ENCODE data around the gene CCNC.
"Not testable (repeated sequence)": the region's sequence is repeated elsewhere in the genome, so short reads cannot be mapped to it uniquely, and the experiment has no call there.

Gene CCNC

DNA sequence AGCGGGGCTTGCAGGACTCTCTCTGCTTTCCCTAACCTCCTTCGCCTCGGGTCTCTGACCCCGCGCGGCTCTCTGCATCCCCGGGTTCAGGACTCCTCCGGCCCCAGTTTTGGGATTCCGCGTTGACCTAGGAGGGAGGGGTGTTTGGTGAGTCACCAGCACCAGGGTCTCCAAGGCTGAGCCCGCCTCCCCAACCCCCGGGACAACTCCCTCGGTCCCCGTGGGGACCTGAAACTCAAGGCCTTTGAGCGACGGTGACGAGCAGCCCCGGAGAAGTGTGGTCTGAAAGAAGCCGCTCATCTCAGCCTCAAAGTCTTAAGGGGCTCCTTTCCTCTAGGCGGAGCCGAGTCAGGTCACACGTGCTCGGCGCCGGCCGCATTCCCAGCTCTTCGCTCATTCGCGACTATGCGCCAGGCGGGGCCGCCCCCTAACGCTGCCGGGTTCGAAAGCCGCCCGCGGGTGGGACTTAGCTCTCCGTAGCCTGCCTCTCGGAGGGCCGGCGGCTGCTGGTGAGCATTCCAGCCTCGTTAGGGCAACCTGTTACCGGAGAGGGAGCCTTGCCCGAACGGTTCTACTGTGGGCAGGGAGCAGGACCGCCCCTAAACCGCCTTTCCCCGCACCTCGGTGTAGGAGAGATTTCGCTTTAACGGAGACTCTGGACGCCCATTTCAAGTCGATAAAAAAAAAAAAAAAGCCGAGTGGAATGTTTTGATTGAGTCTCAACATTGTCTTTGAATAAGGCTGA, 35.1 kb upstream of the CCNC start:
- no peak for DNase-seq (ENCODE audit: low read depth in 2 of 2)

DNA sequence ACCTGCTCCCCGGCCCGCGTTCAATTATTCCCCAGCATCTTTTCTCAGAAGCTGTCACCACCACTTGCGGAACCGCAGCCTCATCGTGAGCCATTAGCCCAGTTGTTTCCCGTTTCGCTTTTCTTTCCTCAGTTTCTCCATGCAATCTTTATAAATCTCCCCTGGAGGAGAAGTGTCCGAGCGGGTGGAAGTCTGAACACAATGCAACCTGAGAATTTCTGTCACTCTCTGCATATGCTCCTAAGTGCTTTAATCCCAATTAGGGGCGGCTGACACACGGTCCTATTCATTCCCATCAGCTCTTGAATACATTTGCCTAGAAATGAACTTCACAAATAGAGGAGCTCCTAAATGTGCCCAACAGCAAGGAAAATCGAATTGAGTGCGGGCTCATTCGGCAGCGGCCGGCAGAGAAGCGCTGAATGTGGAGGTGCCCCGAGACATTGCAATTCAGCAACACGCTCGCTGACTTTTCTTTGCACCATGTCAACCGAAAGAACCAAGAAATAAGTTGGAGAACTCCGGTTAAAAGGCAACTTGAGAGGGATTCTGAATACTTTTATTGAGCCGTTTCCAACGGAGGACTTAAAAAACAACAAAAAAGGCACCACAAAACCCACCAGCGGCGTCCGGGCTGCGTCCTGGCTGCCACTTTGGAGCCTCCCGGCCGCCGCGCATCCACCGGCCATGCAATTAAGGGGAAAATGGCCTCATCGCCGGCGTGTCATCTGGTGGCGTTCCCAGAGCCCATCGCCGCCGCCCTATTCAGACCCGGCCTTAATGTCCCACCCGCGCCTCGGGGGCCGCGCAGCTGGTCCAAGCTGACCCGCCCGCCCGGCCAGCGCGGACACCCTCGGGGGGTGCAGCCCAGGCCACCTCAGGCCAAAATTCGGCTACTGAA, 34.3 kb upstream of the CCNC start:
- no peak for DNase-seq (ENCODE audit: low read depth in 2 of 2)

DNA sequence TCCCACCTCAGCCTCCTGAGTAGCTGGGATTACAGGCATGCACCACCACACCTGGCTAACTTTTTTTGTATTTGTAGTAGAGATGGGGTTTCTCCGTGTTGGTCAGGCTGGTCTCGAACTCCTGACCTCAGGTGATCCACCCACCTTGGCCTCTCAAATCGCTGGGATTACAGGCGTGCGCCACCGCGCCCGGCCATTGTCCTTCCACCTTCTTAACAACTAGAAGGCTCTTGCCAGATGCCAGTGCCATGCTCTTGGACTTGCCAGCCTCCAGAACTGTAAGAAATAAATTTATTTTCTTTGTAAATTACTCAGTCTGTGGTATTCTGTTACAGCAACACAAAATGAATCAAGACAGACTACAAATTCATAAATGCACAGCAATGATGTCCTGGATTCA, 26.2 kb upstream of the CCNC start:
- not testable (repeated sequence) for DNase-seq (ENCODE audit: low read depth in 2 of 2)

DNA sequence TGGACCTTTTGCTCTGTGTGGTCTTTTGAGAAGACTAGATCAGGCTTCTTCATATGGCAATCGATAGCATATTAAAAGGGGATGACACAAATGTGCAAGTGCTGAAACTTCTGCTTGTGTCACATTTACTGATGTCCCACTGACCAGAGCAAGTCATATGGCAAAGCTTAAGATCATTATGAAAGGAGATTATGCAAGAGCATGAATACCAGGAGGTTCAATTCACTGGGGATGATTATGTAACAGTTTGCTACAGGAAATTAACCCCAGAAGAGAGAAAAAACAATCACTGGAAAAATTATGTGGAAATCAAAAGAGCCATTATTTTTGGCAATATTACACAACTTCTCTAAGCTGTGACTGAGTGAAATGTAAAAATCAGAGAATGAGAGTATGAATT, 24.4 kb upstream of the CCNC start:
- DNase-seq (ENCODE audit: low read depth in 2 of 2): no peak

DNA sequence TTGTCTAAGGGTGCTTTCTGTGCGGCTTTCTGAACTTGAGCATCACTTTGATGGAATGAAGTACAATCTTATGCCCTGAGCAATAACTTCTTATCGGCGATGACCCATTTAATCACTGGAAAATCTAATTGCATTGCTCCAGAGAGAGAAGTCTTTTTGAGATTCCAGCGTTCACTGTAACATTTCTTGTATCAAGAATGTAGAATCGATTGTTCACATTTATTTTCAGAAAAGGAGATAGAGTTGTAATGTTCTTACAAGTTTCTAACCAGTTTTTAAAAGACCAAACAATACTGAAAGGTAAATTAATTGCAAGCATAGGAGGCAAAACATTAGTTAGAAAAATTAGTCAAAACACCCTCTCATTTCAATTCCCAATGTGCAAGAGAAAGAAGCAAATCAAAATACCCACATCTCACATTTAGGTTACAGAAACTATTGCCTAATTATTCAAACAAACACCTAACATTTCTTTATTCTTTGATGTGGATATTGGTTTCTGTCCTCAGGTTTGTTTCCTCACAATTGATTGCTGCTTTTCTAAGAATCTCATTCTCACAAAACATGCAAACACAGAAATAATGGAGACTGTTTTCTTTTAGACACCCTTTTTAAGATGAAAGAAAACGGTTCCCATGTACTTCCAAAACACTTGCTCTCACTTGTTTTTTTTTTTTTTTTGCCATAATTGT, 23.4 kb upstream of the CCNC start:
- DNase-seq (ENCODE audit: low read depth in 2 of 2): no peak

DNA sequence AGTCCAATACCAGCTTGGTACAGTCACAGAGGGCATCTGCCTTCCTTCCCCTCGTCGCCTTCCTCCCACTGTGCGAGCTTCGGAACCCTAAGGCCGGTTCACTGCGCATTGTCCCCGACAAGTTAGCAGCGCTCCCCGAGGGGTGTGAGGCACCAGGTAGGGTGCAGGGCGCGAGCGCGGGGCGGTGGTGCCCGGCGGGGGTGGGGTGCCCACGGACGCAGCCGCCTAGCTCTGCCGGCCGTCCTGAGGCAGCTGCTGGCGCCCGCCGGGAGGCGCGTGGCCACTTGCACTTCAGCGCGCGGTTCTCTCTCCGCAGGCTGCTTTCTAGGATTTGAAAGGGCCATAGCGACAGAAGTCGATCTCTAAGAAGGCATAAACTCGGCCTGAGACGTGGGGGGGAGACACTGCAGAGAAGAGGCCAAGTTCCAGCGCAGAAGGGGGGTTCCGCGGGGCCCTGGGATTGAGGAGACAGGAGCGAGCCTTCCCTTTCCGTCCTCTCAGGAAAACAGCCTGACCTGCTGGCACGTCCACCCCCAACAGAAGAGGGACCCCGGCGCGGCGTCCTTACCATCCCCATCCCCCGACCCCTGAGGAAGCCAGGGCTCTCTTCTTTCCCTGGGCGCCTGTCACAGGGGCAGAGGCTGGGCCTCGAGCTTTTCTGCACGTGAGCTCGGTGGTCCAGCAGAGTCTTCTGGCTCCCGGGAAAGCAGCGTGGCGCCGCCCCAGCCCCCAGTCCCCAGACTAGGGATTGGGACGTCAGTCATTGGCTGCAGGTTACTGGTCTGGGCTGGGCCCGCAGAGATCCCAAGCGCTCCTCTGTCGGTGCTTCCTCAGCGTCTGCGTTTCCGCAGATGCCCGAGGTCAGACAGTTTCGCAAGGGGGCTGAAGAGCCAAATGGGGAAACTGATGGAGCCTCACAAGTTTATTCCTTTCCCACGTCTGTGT, 22.5 kb upstream of the CCNC start:
- no peak for DNase-seq (ENCODE audit: low read depth in 2 of 2)

DNA sequence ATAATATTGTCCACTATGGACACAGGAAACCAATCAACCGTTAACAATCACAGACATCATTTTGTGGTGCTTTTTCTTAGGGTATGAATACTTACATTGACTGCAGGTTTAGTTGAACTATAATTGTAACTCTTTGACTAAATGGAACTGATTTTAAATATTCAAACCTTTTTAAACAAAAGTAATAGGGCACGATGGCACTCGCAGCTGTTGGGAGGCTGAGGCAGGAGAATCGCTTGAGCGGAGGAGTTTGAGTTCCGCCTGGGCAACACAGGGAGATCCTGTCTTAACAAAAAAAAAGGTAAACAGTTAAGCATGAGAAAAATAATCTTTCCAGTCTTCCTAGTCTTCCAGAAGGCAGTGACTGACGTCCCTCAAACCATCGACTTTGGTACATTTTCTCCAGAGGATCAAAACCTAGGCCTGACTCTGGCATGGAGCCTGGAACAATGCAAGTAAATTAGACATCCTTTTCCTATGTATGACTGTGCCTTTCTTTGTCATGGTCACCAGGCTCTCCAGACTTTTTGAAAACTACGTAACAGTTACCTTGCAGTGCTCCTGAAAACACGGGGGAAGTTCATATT, 21.5 kb upstream of the CCNC start:
- no peak for DNase-seq (ENCODE audit: low read depth in 2 of 2)

DNA sequence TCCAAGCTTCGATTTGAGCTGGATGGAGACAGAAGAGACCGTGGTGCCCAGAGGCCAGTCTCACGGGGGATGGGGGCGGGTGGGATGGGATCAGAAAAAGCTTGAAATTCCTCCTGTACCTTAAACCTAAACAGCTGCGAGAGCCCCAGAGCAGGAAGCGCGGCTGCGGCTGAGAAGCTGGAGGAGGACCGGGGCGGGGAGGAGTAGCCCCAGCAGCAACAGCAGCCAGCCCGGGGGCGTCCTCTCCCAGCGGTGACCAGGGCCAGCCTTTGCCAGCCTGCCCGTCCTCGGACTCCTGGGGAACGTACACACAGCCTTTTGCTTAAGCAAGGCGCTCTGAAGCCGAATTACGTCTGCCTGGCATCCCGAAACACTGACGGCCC, 20.8 kb upstream of the CCNC start:
- no peak for DNase-seq (ENCODE audit: low read depth in 2 of 2)

DNA sequence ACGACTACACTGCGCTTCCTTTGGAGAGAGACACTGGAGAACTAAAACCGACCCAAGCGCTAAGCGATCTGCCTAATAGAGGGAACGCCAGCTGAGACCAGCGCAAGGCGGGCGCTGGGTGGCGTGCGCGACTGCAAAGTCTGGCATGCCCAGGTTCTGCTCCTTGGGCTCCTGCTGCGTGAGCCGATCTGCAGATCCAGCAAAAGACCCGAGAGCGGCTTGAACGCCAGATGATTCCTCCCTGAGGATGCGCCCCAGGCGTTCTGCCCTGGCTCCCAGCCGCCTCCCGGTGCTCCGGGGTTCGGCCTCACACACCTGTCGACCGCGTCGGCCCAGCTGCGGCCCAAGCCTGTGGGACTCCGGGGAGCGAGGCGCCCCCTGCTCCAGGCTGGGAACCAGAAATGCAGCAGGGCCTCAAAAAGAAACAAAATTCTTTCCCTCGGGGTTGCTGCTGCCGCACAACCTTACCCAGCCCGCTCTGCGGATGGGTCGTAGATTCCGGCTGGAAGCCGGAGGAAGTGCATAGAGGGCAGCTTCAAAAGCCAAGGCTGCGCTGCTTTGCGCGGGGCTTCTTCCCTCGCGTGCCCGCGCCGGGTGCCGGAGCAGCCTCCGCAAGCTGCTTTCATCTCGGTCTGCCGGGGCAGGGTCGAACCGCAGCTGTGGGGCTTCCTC, 20.3 kb upstream of the CCNC start:
- DNase-seq (ENCODE audit: low read depth in 2 of 2): peak; percentile 51 to 58

DNA sequence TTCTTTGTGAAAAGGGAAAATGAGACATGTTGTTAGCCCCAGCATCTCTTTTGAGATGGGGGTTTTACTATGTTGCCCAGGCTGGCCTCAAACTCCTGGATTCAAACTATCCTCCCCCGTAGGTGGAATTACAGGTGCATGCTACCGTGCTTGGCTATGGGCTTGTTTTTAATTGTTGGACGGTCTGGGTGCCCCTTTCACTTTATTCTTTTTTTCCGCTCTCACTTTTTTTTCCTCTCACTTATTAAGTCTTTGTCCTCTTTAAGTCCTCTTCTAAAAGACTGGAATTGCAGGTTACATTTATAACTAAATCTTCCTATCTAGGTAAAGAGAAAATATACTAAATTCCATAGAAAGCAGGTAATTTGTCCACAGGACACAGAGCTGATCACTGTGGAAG, 19.3 kb upstream of the CCNC start:
- DNase-seq (ENCODE audit: low read depth in 2 of 2): no peak

DNA sequence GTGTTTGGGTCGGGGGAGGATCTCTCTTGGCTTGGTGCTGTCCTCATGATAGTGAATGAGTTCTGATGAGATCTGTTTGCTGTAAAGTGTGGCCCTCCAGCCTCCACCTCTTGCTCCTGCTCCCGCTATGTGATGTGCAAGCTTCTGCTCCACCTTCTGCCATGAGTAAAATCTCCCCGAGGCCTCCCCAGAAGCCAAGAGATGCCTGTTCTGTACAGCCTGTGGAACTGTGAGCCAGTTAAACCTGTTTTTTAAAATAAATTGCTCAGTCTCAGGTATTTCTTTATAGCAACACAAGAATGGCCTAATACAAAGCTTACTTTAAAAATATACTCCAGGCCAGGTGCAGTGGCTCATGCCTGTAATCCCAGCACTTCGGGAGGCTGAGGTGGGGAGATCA, 11.3 kb upstream of the CCNC start:
- DNase-seq (ENCODE audit: low read depth in 2 of 2): no peak

DNA sequence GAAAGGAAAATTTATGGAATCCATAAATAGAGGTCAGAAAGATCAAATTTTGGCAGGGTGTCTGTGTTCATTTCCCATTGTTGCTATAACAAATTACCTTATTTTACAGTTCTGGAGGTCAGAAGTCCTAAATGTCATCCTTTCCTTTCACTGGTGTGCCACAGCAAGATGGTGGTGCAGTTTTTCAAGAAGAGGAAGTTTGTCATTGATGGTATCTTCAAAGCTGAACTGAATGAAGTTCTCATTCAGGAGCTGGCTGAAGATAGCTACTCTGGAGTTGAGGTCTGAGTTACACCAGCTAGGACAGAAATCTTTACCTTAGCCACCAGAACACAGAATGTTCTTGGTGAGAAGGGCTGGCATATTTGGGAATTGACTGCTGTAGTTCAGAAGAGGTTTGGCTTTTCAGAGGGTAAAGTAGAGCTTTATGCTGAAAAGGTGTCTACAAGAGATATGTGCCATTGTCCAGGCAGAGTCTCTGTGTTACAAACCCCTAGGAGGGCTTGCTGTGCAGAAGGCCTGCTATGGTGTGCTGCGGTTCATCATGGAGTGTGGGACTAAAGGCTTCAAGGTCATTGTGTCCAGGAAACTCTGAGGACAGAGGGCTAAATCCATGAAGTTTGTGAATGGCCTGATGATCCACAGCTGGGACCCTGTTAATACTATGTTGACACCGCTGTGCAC, 7.2 kb upstream of the CCNC start:
- no peak for DNase-seq (ENCODE audit: low read depth in 2 of 2)

DNA sequence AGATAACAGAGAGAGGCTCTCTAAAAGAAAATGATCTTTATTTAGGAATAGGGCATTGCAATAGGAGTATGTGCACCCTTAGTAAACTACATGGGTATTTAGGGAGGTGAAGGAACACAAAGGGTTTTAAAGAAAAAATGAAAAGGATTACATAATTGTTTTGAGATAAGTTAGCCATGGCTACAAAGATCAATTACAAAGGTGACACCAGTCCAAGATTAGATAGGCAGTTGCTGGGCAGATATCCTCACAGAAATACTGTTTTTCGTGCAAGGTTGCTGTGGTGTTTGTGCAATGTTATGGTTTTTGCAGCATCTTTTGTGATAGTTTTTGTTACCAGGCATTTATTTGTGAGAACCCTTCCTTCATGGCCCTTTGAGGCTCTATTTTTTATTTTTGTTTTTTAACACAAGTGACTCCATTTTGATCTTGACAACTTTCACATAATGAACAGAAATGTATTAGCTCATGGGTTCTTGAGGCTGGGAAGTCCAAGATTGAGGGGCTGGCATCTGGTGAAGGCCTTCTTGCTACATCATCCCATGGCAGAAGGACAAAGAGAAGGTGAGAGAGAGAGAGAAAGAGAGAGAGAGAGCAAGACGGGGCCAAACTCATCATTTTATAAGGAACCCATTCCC, 5.6 kb upstream of the CCNC start:
- DNase-seq (ENCODE audit: low read depth in 2 of 2): no peak

DNA sequence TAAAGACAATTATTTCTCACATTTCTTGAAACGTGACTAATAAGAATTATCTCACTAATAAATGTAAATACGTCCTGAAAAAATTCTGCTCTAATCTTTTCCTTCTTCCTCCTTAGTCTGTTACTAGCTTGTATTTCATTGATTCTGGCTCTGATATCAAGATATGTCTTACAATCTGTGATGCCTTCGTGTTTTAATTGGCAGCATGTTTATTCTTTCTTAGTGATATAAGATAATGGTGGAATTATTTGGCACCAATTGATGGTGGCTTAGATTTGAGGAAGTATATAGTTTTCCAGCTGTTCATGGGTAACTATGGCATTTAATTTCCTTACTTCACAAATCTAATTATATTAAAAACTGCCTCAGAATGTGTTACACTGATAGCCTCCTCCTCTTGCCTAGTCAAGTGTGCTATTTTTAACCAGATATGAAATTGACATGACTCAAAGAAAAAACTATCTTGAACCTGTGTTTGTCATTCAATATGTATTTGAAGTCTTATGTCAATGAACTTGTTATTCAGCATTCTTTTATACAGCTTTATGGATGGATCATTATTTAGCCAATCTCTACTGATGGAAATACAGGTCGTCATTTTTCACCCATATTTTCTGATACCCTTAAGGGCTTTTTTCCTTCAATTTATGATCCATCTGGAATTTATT, 5.3 kb downstream of the CCNC start:
- no peak for DNase-seq (ENCODE audit: low read depth in 2 of 2)

DNA sequence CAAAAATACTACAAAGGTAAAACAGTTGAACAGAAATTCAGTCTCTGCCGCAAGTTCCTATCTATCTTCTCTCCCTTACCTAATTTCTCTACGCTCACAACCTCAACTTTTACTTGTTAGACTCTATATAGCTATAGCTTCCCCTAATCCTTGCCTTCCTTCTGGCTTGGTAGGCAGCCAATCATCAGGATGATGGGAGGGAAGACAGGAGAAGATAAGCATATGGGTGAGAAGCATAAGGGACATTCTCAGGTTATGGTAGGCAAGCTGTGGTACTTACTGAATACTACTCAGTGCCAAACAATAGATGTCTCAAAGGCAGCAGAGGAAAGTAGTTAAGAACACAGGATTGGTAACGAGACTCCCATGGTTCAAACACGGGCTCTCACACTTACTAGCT, 7.8 kb downstream of the CCNC start:
- no peak for DNase-seq (ENCODE audit: low read depth in 2 of 2)

DNA sequence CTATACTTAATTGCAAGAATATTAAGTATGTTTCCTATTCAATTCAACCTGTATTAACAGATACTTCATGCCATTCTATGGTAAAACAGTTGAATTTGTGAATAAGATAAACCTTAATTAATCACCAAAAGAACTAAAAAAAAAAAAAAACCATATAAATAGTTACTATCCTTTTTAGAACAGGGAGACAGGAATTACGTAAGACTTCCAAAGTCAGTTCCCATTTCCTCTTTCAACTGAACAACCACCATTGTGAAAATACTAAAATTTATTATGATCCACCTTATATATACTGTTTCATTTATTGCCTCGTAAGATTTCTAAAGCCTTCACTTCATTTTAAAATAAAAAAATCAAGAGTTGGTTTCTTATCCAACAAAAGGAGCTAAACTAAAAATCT, 9.4 kb downstream of the CCNC start:
- DNase-seq (ENCODE audit: low read depth in 2 of 2): no peak

DNA sequence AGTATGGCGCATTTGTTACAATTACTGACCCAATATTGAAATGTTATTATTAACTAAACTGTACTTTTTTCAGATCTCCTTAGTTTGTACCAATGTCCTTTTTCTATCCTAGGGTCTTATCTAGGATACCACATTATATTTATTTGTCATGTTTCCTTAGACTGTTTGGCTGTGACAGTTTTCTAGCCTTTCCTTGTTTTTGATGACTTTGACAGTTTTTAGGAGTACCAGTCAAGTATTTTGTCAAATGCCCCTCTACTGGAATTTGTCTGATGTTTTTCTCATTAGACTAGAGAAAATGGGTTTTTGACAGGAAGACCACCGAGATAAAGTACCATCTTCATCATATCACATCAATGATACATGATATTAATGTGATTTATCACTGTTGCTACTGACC, 14.6 kb downstream of the CCNC start:
- DNase-seq (ENCODE audit: low read depth in 2 of 2): no peak

DNA sequence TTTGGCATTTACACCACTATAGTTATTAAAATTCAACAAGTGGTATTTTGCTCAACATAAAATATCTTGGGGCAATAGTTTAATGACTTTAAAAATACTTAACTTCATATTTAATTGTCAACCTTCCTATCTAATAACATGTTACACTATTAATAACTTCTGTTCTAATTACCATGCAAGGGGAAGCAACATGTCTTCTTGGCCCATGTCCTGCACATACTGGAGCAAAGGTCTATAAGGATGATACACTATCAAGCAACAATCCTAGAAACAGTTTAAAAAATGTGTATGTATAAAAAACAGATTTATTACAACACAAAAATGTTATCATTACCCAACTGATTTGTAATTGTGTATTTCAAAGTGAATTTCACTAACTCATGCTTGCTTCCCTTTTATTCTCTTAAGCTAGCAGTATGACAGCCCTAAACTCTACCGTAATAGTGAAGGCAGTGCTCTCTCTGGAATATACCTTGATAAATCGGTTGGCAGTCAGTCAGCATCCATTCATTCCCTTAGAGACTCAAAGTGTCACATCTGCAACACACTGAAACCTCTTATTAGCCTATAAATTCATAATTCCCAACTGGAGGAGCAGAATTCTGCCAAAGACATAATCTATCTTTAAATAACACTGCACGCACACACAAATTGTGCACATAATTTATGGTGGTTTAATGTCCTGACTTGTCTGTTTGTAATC, 18.3 kb downstream of the CCNC start:
- DNase-seq (ENCODE audit: low read depth in 2 of 2): no peak
